Stimulated activated CD8-positive, alpha-beta memory T cell treated with anti-CD3 and anti-CD28 coated beads, Interleukin-4, amount 100 ng/mL, for 1 hour (primary cell): ENCODE measurements around the gene PLCG1.
A peak's percentile ranks its signal among the peaks of the same experiment; 100 is the strongest.

Experiments used
- DNase-seq, 2 donors: peaks; one replicate each; pipeline ENCODE4 v3.0.0-alpha.2; 2020; ENCODE audit warnings: low read depth in 2 of 2, low spot score in 1 of 2

The PLCG1 gene

DNA sequence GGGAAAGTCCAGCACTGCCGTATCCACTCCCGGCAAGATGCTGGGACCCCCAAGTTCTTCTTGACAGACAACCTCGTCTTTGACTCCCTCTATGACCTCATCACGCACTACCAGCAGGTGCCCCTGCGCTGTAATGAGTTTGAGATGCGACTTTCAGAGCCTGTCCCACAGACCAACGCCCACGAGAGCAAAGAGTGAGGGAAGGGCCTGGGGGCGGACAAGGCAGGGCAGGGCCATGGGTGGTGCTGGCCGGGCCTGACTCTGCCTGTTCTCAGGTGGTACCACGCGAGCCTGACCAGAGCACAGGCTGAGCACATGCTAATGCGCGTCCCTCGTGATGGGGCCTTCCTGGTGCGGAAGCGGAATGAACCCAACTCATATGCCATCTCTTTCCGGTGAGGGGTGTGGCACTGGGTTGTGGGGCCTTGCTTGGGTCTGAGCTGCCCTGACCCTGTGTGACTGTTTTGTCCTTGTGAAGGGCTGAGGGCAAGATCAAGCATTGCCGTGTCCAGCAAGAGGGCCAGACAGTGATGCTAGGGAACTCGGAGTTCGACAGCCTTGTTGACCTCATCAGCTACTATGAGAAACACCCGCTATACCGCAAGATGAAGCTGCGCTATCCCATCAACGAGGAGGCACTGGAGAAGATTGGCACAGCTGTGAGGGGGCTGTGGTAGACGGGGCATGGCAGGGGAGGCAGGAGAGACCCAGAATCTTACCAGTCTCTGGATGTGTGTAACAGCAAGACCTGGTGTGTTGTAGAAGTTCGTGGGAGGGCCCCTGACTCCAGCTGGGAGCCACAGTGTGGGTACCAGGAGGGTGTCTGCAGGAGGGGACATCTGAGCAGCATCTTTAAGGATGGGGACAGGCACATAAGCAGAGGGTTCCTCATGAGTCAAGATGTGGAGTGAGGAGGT, 29.1 kb downstream of the PLCG1 start:
- DNase-seq, result no peak

DNA sequence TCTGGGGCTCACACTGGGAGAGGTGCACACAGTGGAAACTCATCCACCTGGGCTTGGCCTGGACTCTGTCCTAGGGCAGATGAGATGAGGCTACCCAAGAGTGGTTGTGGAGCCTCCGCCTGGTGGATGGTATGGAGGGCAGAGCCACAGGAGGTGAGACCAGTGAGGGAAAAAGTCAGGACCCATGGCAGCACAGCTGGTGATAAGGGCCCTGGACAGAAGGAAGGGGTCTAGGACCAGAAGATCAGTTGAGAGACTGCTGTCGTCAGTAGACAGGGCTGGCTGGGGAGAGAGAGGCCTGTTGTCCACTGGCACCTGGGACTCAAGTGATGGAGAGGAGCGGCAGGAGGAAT, 29.8 kb downstream of the PLCG1 start:
- DNase-seq, result no peak

DNA sequence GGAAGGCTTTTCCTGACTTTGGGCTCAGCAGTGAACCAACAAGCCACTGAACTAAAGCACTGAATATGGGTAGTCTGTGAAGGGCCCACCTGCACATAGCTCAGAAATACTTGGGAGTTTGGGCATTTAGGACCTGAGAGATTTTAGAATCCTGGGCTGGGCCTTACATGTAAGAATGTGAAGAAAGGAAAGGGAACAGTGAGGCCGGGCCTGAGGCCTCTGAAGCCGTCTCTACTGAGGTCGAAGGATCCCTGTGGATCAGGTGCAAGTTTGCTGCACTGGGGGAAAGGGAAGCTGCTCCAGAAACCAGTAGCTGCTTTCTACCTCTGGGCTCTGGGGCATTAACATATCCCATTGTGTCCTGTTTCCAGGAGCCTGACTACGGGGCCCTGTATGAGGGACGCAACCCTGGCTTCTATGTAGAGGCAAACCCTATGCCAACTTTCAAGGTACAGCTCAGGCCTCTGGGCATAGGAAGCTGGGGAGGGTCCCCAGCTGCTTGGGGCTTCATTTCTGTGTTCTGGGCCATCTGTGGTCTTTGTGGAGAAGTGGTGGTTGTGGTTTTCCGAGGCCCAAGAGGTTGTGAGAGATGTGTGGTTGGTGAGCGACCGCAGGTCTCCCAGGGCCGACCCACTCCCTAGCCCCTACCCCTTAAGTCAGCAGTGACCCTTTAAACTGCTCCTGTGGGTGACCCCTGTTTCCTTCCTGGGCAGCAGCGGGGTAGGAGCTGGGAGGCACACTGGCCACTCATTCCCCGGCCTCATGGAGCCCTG, 30.3 kb downstream of the PLCG1 start:
- no peak for DNase-seq

GRCh38 chr20:41168281-41169161, 31.2 kb downstream of the PLCG1 start:
- DNase-seq, result no peak

GRCh38 chr20:41169162-41169690, 31.9 kb downstream of the PLCG1 start:
- no peak for DNase-seq

DNA sequence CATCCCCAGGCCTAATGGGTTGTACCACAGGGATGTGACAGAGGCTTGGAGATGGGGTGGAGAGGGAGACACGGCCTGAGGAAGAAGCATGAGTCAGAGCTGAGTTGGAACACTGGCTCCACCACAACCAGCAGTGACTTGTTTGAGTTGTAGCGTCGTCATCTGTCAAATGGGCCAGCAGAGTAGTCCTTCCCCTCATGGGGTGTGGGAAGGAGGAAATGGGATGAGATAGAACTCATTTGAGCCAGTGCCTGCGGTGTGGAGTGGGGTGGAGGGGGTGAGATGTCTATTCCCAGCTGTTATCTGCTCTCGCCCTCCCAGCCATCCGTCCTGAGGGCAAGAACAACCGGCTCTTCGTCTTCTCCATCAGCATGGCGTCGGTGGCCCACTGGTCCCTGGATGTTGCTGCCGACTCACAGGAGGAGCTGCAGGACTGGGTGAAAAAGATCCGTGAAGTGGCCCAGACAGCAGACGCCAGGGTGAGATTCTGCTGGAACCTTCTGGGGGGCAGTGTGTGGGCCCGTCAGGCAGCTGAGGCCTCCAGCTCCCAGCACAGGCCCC, 32.5 kb downstream of the PLCG1 start:
- no peak for DNase-seq

DNA sequence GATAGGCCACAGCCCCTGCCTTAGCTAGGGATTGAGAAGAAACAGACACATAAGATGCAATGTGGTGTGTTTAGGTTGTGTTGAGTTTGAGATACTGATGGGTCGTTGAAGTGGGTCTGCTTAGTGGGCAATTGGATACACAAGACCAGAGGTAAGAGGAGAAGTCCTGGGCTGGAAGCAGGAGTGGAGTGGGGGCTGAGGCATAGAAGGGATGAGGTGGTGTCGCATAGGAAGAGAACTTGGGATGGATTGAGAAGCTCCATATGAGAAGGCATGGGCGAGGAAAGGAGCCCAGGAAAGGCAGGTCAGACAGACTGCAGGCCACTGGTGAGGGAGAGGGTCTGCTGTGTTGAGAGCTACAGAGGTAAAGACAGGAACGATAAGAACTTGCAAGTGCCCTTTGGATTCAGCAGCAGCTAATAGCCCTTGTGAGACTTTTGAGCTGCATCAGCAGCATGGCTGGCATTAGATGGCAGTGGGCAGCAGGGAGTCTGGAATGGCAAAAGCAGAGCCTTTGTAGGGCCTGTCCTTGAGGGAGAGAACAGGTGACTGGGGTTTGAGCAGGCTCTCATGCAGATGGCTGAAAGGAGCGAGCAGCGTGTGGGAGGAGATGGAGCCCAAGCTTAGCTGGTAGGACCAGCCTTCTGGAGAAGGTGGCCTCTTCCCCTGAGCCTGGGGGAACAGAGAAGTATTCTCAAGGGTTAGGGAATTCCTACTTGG, 33.2 kb downstream of the PLCG1 start:
- DNase-seq, result no peak

- no peak for DNase-seq
Observed at GRCh38 chr20:41171736-41172295, 34.5 kb downstream of the PLCG1 start.

- no peak for DNase-seq
Observed at GRCh38 chr20:41172296-41173140, 35.2 kb downstream of the PLCG1 start.

DNA sequence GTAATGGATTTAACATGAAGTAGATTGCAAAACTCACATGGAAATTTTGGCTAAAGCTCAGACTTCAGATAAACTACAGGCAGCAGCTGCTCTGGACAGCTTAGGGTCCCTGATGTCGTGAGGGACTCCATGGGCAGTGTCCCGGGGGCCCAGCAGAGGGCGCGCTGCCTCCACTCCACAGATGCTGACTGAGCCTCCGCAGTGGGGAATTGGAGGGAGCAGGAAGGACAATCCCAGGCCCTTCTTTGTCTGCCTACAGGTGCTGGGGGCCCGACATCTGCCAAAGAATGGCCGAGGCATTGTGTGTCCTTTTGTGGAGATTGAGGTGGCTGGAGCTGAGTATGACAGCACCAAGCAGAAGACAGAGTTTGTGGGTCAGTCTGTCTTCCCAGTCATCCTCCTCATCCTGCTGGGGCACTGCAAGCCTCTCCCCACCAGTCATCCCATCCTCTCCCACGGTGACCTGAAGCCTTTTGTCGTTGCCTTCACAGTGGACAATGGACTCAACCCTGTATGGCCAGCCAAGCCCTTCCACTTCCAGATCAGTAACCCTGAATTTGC, 35.9 kb downstream of the PLCG1 start:
- peak; percentile 42 to 54 for DNase-seq

GRCh38 chr20:41173791-41174341, 36.5 kb downstream of the PLCG1 start:
- DNase-seq, result no peak

DNA sequence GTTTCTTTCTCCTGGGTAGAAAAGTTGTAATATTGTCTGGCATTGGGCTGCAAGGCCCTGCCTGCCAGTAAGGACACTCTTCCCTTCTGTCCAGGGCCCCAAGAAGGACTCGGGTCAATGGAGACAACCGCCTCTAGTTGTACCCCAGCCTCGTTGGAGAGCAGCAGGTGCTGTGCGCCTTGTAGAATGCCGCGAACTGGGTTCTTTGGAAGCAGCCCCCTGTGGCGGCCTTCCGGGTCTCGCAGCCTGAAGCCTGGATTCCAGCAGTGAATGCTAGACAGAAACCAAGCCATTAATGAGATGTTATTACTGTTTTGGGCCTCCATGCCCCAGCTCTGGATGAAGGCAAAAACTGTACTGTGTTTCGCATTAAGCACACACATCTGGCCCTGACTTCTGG, 37.0 kb downstream of the PLCG1 start:
- DNase-seq, result no peak

GRCh38 chr20:41174782-41175181, 37.4 kb downstream of the PLCG1 start:
- no peak for DNase-seq

DNA sequence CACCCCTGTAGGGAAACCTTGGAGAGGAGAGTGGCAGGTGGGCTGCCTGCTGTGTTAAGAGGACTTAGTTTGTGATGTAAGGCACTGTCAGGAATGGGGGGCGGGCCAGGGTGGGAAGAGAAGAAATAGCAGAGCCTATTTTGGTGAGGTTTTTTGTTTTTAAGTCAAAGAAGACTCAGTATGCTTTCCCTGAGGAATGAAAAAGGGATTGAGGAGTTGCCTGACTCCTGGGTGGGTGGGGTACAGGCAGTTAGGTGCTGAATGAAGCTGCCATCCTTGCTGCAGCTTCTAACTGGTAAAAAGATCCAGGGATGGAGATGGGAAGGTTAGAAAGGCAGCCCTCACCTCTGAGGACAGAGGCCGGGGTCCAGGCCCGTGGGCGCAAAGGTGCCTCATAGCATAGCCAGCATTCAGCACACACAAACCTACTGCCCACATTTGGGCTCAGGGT, 37.9 kb downstream of the PLCG1 start:
- DNase-seq, result no peak

DNA sequence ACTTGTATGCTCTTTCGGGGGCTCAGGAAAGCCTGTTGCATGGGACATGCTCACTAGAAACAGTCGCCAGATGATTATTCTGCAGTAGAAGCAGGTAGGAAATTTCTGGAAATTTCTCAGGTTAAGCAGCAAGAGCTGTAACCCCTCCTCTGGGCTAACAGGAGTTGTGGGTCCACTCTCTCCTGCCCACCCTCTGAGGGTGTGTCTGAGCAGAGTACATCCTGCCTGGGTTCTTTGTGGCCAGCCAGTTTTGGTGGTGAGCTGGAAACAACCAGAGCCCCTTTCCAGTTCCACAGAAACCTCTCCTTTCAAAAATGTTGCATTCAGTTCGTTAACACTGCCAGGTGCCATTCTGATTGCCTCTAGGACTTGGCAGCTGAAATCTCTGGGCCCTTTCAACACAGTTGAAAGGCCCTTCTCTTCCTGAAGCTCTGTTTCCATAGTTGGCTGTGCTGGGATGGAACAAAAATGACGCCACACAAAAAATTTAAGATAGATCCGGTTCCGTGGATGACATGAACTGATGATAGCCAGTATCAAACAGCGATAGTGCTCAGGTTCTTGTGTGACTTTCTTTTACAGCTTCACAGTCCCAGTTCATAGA, 38.5 kb downstream of the PLCG1 start:
- no peak for DNase-seq

- no peak for DNase-seq
Observed at GRCh38 chr20:41176711-41177552, 39.6 kb downstream of the PLCG1 start.

DNA sequence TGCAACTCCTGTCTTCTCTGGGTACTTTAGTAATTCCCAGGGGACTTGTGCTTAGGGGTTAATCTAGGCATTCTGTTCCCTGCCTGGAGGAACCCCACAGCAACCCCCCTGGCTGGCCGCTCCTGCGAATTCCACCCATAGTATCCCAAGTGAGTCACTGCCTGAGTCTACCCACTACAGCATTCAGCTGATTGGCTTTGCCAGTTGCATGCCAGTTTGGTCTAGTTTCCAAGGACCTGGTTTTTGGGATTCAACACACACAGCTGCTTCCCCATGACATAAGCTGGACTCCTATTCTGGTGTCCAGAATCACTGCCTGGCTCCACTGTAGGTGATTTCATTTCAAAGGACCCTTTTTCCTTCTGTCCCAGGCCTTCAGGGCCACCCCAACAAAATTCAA, 40.3 kb downstream of the PLCG1 start:
- DNase-seq, result no peak
